Esophagus squamous epithelium (tissue), 5 donors: ENCODE data around the gene B3GNT3. TPM values are rescaled to one million over a fixed set of nuclear protein-coding genes. Genes with fewer than 3 reads are reported as not detected.

Source experiments
- DNase-seq: peaks from one replicate; lab custom pipeline; 2025; lab: John Stamatoyannopoulos, UW
- H3K27ac ChIP-seq, 4 donors: fragments of 200-600 bp; sonication (generic); one replicate each; pipeline ENCODE4 v1.5.1; 2016 to 2019; ENCODE audit warnings: mild to moderate bottlenecking in 1 of 4
- H3K27me3 ChIP-seq, 4 donors: fragments of 200-600 bp; sonication (generic); 1 replicate in 3 of 4; 2 replicates in 1 of 4; pipeline versions ENCODE4 v1.5.1 to v1.6.0; 2017 to 2021; ENCODE audit warnings: antibody characterized with exemption in 1 of 4
- H3K36me3 ChIP-seq, 3 donors: fragments of 200-600 bp; sonication (generic); one replicate each; pipeline ENCODE4 v1.5.1; 2016 to 2019
- H3K4me1 ChIP-seq, 3 donors: fragments of 200-600 bp; sonication (generic); one replicate each; pipeline ENCODE4 v1.5.1; 2017 to 2019
- H3K4me3 ChIP-seq, 4 donors: fragments of 200-600 bp; sonication (generic); 1 replicate in 3 of 4; 2 replicates in 1 of 4; pipeline ENCODE4 v1.5.1; 2016 to 2019; ENCODE audit warnings: mild to moderate bottlenecking in 2 of 4, moderate library complexity in 1 of 4
- H3K9me3 ChIP-seq, 3 donors: fragments of 200-600 bp; sonication (generic); one replicate each; pipeline ENCODE4 v1.5.1; 2016 to 2019
- POLR2A ChIP-seq, 4 donors: fragments of 450-650 bp; IDR thresholded peaks; one replicate each; pipeline ENCODE4 v1.6.1; 2017; ENCODE audit warnings: antibody characterized with exemption in 4 of 4, mild to moderate bottlenecking in 4 of 4, moderate library complexity in 3 of 4
- WGBS, 2 donors: methylation state at CpG; one replicate each; pipeline ENCODE4 v1.1.5; 2018; 5-methylcytosine and 5-hydroxymethylcytosine counted together
- intact Hi-C: fragments of 100-400 bp; cut with DNase I; formaldehyde crosslinking; loops from one replicate; pipeline ENCODE4 v1.15.0; 2022
- total RNA-seq, 4 donors: library from RNA; depleted of rRNA; stranded (reverse); fragments of >200 nt; gene quantifications; one replicate each; pipeline ENCODE4 v1.1.0, GENCODE V29; 2016
- TF ChIP-seq, protein P1 (sequence below), 6 experiments: fragments of 450-650 bp in 4 of 6; fragments of 200-600 bp in 2 of 6; sonication (generic) in 2 of 6; IDR thresholded peaks; one replicate each; pipeline ENCODE4 v1.5.1; 2016 to 2019; ENCODE audit warnings: antibody characterized with exemption in 6 of 6, mild to moderate bottlenecking in 4 of 6, moderate library complexity in 4 of 6
- donor health status: DM: yes; HTN: yes; CAD: no.

Gene B3GNT3
- total RNA-seq, 4 donors from 2014 or later: 11.6 to 23.5 (median 21.2) TPM

DNA sequence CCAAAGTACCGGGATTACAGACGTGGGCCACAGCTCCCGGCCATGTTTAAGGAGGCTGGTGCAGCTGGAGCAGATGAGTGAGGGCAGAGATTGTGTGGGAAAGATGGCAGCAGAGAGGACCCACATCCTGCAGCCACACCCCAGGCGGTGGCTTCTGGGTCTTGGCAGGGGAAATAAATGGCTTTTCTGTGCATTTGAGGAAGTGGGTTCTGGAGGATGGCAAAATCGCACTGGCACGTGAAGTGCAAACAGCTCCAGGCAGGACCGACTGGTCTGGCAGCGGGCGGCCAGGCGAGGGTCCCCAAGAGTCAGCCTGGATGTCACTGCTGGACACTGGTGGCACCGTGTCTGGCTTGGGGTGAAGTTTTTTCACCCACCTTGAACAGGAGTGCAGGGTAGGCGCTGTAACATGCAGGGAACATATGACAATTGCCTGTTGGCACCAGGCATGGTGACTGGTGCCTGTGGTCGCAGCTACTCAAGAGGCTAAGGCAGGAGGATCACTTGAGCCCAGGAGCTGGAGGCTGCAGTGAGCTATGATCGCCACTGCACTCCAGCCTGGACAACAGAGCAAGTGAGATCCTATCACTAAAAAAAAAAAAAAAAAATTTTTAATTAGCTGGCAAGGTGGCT, 8.4 kb downstream of the B3GNT3 start:
- TF ChIP-seq, protein P1, sequence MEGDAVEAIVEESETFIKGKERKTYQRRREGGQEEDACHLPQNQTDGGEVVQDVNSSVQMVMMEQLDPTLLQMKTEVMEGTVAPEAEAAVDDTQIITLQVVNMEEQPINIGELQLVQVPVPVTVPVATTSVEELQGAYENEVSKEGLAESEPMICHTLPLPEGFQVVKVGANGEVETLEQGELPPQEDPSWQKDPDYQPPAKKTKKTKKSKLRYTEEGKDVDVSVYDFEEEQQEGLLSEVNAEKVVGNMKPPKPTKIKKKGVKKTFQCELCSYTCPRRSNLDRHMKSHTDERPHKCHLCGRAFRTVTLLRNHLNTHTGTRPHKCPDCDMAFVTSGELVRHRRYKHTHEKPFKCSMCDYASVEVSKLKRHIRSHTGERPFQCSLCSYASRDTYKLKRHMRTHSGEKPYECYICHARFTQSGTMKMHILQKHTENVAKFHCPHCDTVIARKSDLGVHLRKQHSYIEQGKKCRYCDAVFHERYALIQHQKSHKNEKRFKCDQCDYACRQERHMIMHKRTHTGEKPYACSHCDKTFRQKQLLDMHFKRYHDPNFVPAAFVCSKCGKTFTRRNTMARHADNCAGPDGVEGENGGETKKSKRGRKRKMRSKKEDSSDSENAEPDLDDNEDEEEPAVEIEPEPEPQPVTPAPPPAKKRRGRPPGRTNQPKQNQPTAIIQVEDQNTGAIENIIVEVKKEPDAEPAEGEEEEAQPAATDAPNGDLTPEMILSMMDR (IDR thresholded peaks at IDR 0.05): no peak
- TF ChIP-seq POLR2A (IDR thresholded peaks at IDR 0.05): no peak
- no peak for DNase-seq
- H3K4me1 ChIP-seq: peaks cover 0 to 5% (median 0%) of the 10 kb centered on the region in 3 donors
- 35 to 62% methylated on average over 5 to 11 of the region's 14 CpGs for WGBS, 2 donors
- peaks cover 0 to 73% (median 0%) of the 10 kb centered on the region in 4 donors for H3K27me3 ChIP-seq
- H3K36me3 ChIP-seq: peaks cover 0 to 5% (median 0%) of the 10 kb centered on the region in 3 donors
- intact Hi-C loops: no loop called here
- H3K4me3 ChIP-seq: no peak overlapping the region
- H3K27ac ChIP-seq: no peak overlapping the region
- no peaks in the 10 kb centered on the region for H3K9me3 ChIP-seq

DNA sequence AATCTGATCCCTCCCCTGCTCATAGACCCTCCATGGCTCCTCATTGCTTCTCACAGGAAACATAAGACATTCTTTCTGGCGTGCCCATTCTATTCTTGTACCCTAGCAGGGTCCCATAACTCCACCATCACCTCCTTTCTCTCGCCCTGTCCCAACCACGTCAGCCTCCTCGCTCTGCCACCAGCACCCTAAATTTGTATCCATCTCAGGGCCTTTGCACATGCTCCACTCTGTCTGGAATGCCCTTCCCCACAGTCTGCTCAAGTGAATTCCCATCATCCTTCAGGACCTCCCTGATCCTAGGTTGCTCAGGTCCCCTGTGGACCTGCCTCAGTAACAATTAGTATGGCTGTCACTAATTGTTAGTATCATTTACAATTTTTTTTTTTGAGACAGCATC, 10.5 kb downstream of the B3GNT3 start:
- WGBS, 2 donors: 88 to 93% methylated on average over 4 of the region's 4 CpGs

DNA sequence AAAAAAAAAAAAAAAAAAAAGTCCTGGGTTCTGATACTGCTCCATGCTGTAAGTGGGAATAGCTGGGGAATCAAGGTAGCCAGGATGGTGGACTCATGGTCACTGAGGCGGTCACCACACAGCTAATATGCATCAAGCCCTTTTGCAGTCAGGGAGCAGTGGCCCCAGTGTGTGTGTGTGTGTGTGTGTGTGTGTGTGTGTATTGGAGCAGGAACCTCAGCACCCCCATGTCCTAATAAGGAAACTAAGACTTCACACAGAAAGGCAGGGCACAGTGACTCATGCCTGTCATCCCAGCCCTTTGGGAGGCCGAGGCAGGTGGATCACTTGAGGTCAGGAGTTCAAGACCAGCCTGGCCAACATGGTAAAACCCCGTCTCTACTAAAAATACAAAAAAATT, 12.0 kb downstream of the B3GNT3 start:
- DNase-seq: no peak

More for the DNA sequence above, 10.5 kb downstream of the B3GNT3 start:
- Histone ChIP-seq H3K4me3 (no peak overlapping the region), H3K4me1 (peaks cover 0 to 4% (median 0%) of the 10 kb centered on the region in 3 donors), H3K27ac (no peak overlapping the region), H3K36me3 (peaks cover 0 to 5% (median 0%) of the 10 kb centered on the region in 3 donors), H3K27me3 (peaks cover 0 to 66% (median 0%) of the 10 kb centered on the region in 4 donors), H3K9me3 (no peaks in the 10 kb centered on the region)
- intact Hi-C loops: no loop called here
- no peak for DNase-seq
- TF ChIP-seq, protein P1 (IDR thresholded peaks at IDR 0.05): no peak
- TF ChIP-seq POLR2A (IDR thresholded peaks at IDR 0.05): no peak

DNA sequence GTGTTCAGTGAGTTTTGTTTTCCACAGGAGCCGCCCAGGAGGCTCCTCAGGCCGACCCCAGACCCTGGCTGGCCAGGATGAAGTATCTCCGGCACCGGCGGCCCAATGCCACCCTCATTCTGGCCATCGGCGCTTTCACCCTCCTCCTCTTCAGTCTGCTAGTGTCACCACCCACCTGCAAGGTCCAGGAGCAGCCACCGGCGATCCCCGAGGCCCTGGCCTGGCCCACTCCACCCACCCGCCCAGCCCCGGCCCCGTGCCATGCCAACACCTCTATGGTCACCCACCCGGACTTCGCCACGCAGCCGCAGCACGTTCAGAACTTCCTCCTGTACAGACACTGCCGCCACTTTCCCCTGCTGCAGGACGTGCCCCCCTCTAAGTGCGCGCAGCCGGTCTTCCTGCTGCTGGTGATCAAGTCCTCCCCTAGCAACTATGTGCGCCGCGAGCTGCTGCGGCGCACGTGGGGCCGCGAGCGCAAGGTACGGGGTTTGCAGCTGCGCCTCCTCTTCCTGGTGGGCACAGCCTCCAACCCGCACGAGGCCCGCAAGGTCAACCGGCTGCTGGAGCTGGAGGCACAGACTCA, 12.9 kb downstream of the B3GNT3 start:
- H3K27ac ChIP-seq: no peak overlapping the region
- no peaks in the 10 kb centered on the region for H3K9me3 ChIP-seq
- peaks cover 0 to 5% (median 0%) of the 10 kb centered on the region in 3 donors for H3K36me3 ChIP-seq
- TF ChIP-seq, protein P1 (IDR thresholded peaks at IDR 0.05): no peak
- no peak for TF ChIP-seq POLR2A (IDR thresholded peaks at IDR 0.05)
- H3K27me3 ChIP-seq: peaks cover 0 to 63% (median 0%) of the 10 kb centered on the region in 4 donors
- DNase-seq: no peak
- WGBS, 2 donors: 51 to 58% methylated on average over 18 to 22 of the region's 38 CpGs
- H3K4me3 ChIP-seq: no peak overlapping the region
- peaks cover 0 to 4% (median 0%) of the 10 kb centered on the region in 3 donors for H3K4me1 ChIP-seq
- intact Hi-C loops: no loop called here

More for the DNA sequence above, 12.0 kb downstream of the B3GNT3 start:
- 64 to 100% methylated on average over 1 to 2 of the region's 3 CpGs for WGBS, 2 donors
- intact Hi-C loops: no loop called here
- H3K36me3 ChIP-seq: peaks cover 0 to 5% (median 0%) of the 10 kb centered on the region in 3 donors
- H3K27ac ChIP-seq: no peak overlapping the region
- H3K27me3 ChIP-seq: peaks cover 0 to 64% (median 0%) of the 10 kb centered on the region in 4 donors
- no peaks in the 10 kb centered on the region for H3K9me3 ChIP-seq
- peaks cover 0 to 4% (median 0%) of the 10 kb centered on the region in 3 donors for H3K4me1 ChIP-seq
- H3K4me3 ChIP-seq: no peak overlapping the region
- TF ChIP-seq POLR2A (IDR thresholded peaks at IDR 0.05): no peak
- TF ChIP-seq, protein P1 (IDR thresholded peaks at IDR 0.05): no peak

DNA sequence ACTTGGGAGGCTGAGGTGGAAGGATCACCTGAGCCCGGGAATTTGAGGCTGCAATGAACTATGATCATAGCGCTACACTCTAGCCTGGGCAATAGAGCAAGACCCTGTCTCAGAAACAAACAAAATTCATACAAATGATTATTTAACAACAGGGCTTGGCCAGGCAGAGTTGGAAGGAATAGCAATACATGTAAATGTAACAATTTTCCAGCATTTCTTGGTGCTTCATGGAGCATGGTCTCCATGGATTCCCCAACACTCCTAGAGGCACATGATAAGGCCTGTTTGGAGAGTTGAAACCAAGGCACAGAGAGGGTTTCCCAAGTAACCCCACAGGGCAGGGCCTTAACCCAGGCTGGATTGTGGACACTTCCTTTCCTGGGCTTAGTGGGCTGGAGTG, 16.2 kb downstream of the B3GNT3 start:
- no peak for DNase-seq
- 75 to 88% methylated on average over 2 of the region's 2 CpGs for WGBS, 2 donors
- no peak overlapping the region for H3K4me3 ChIP-seq
- no peaks in the 10 kb centered on the region for H3K4me1 ChIP-seq
- H3K9me3 ChIP-seq: no peaks in the 10 kb centered on the region
- peaks cover 0 to 5% (median 0%) of the 10 kb centered on the region in 3 donors for H3K36me3 ChIP-seq
- intact Hi-C loops: no loop called here
- H3K27ac ChIP-seq: no peak overlapping the region
- peaks cover 0 to 58% (median 0%) of the 10 kb centered on the region in 4 donors for H3K27me3 ChIP-seq
- TF ChIP-seq POLR2A (IDR thresholded peaks at IDR 0.05): no peak
- TF ChIP-seq, protein P1 (IDR thresholded peaks at IDR 0.05): no peak
